Testis (tissue), 2 donors: ENCODE measurements around the gene SPEM2.

Source experiments
- POLR2A ChIP-seq: fragments of 450-650 bp; IDR thresholded peaks from one replicate; pipeline ENCODE4 v1.6.1; 2017; ENCODE audit warnings: antibody characterized with exemption, mild to moderate bottlenecking, moderate library complexity
- TF ChIP-seq, protein P1 (sequence below), 3 experiments: fragments of 450-650 bp in 2 of 3; fragments of 200-600 bp in 1 of 3; sonication (generic) in 1 of 3; IDR thresholded peaks; one replicate each; pipeline ENCODE4 v1.5.1; 2016 to 2019; ENCODE audit warnings: antibody characterized with exemption in 3 of 3, mild to moderate bottlenecking in 2 of 3, moderate library complexity in 1 of 3

GRCh38 chr17:7463372-7463846 is 38.0 kb downstream of the SPEM2 start:
- TF ChIP-seq, protein P1, sequence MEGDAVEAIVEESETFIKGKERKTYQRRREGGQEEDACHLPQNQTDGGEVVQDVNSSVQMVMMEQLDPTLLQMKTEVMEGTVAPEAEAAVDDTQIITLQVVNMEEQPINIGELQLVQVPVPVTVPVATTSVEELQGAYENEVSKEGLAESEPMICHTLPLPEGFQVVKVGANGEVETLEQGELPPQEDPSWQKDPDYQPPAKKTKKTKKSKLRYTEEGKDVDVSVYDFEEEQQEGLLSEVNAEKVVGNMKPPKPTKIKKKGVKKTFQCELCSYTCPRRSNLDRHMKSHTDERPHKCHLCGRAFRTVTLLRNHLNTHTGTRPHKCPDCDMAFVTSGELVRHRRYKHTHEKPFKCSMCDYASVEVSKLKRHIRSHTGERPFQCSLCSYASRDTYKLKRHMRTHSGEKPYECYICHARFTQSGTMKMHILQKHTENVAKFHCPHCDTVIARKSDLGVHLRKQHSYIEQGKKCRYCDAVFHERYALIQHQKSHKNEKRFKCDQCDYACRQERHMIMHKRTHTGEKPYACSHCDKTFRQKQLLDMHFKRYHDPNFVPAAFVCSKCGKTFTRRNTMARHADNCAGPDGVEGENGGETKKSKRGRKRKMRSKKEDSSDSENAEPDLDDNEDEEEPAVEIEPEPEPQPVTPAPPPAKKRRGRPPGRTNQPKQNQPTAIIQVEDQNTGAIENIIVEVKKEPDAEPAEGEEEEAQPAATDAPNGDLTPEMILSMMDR (IDR thresholded peaks at IDR 0.05) = no peak
- TF ChIP-seq POLR2A = no peak
